PFSK-1 (cell line): Measurements from ENCODE around the gene DIAPH1.

Experiments used
- POLR2AphosphoS5 ChIP-seq: IDR thresholded peaks from 2 replicates; pipeline ENCODE4 v1.6.1; 2012; ENCODE audit warnings: low read depth, mild to moderate bottlenecking, control low read depth, low read length, moderate library complexity
- REST ChIP-seq, 2 experiments: IDR thresholded peaks; 2 replicates each; pipeline versions ENCODE4 v1.6.1 to v1.8.0; 2011 to 2012; ENCODE audit warnings: low read depth in 2 of 2, low read length in 2 of 2, control low read depth in 1 of 2, inconsistent platforms in 1 of 2, mild to moderate bottlenecking in 1 of 2, moderate library complexity in 1 of 2; ENCODE audit not compliant: insufficient read depth in 1 of 2

- TF ChIP-seq POLR2AphosphoS5 (no peak), REST (IDR thresholded peaks at IDR 0.05; ENCODE audit: insufficient read depth in 1 of 2, low read depth in 2 of 2, low read length in 2 of 2) (no peak)
These were observed 52.8 kb downstream of the DIAPH1 start for GRCh38 chr5:141565826-141566570.
